Adrenal gland (tissue), 5 donors: Measurements from ENCODE around the gene MYLK4.

Experiments used
- POLR2A ChIP-seq, 2 donors: fragments of 450-650 bp; IDR thresholded peaks; one replicate each; pipeline ENCODE4 v1.6.1; 2017; ENCODE audit warnings: antibody characterized with exemption in 2 of 2, mild to moderate bottlenecking in 2 of 2, moderate library complexity in 1 of 2
- TF ChIP-seq, protein P1 (sequence below), 6 experiments: fragments of 450-650 bp in 4 of 6; fragments of 200-600 bp in 2 of 6; sonication (generic) in 1 of 6; IDR thresholded peaks; 1 replicate in 5 of 6; 2 replicates in 1 of 6; pipeline versions ENCODE4 v1.5.1 to v1.8.0; 2016 to 2021; ENCODE audit warnings: antibody characterized with exemption in 6 of 6, mild to moderate bottlenecking in 2 of 6, moderate library complexity in 1 of 6
- donor health status: DM: no; HTN: no; CAD: no.

GRCh38 chr6:2639896-2640295, 110.8 kb downstream of the MYLK4 start:
- TF ChIP-seq, protein P1, sequence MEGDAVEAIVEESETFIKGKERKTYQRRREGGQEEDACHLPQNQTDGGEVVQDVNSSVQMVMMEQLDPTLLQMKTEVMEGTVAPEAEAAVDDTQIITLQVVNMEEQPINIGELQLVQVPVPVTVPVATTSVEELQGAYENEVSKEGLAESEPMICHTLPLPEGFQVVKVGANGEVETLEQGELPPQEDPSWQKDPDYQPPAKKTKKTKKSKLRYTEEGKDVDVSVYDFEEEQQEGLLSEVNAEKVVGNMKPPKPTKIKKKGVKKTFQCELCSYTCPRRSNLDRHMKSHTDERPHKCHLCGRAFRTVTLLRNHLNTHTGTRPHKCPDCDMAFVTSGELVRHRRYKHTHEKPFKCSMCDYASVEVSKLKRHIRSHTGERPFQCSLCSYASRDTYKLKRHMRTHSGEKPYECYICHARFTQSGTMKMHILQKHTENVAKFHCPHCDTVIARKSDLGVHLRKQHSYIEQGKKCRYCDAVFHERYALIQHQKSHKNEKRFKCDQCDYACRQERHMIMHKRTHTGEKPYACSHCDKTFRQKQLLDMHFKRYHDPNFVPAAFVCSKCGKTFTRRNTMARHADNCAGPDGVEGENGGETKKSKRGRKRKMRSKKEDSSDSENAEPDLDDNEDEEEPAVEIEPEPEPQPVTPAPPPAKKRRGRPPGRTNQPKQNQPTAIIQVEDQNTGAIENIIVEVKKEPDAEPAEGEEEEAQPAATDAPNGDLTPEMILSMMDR (IDR thresholded peaks at IDR 0.05) = no peak
- TF ChIP-seq POLR2A (IDR thresholded peaks at IDR 0.05) = no peak
